ENCODE measurements around the gene RFT1.

The RFT1 gene

DNA sequence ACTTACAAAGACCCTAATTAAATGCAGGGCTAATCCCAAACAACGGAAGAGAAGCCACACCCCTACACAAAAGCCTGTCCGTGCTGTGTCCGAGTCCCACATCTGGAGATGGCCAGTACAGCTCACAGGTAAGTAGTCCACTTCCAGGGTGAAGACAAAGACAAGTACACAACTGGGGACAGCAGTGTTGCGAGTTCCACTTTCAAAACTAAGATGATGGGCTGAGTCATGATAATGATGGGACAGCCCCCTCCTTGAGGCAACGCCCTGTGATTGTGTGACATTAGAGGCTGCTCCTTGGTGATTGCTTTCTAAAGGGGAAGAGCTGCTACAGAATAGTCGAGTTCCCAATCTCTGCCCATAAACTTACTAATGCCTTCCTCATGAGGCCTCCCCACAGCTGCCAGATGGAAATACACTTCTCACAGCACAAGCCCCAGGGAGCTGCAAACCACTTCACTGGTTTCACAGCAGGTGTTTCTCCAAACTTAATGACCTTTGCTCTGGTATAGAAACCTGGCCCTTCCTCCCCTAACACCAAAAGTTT lies 27.6 kb downstream of the RFT1 start:
- peak; percentile 84 for FAIRE-seq

DNA sequence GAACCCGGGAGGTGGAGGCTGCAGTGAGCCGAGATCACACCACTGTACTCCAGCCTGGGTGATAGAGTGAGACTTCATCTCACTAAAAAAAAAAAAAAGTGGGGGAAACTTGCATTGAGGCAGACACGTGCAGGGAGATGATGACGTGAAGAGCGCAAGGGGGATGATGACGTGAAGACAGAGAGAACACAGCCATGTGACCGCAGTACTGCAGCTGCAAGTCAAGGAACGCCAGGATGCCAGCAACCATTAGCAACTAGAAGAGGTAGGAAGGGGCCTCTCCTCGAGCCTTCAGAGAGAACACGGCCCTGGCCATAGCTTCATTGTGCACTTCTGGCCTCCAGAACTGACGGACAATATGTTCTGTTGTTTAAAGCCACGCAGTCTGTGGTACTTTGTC lies 28.3 kb downstream of the RFT1 start:
- DNase-seq (ENCODE audit: insufficient read length, low spot score): no peak
- FAIRE-seq: peak; percentile 16
- no peak for TF ChIP-seq SPI1 (IDR thresholded peaks at IDR 0.05; ENCODE audit: low read depth, low read length)
- TF ChIP-seq TAF1 (IDR thresholded peaks at IDR 0.05; ENCODE audit: low read depth, low read length): no peak
- TF ChIP-seq PAX5 (IDR thresholded peaks at IDR 0.05; ENCODE audit: insufficient read depth, low read length, severe bottlenecking): no peak
- TF ChIP-seq POLR2AphosphoS5 (IDR thresholded peaks at IDR 0.05; ENCODE audit: low read depth, low read length): no peak
- TF ChIP-seq POLR2A (IDR thresholded peaks at IDR 0.05; ENCODE audit: low read depth, low read length): no peak
- no peak for TF ChIP-seq POU2F2 (IDR thresholded peaks at IDR 0.05; ENCODE audit: low read depth, low read length)

More for the DNA sequence above, 27.6 kb downstream of the RFT1 start:
- DNase-seq (ENCODE audit: insufficient read length, low spot score): peak; percentile 30
- TF ChIP-seq PAX5 (IDR thresholded peaks at IDR 0.05; ENCODE audit: insufficient read depth, low read length, severe bottlenecking) (no peak), SPI1 (IDR thresholded peaks at IDR 0.05; ENCODE audit: low read depth, low read length) (peak; percentile 38; the same call in 1 of the 2 replicates)

DNA sequence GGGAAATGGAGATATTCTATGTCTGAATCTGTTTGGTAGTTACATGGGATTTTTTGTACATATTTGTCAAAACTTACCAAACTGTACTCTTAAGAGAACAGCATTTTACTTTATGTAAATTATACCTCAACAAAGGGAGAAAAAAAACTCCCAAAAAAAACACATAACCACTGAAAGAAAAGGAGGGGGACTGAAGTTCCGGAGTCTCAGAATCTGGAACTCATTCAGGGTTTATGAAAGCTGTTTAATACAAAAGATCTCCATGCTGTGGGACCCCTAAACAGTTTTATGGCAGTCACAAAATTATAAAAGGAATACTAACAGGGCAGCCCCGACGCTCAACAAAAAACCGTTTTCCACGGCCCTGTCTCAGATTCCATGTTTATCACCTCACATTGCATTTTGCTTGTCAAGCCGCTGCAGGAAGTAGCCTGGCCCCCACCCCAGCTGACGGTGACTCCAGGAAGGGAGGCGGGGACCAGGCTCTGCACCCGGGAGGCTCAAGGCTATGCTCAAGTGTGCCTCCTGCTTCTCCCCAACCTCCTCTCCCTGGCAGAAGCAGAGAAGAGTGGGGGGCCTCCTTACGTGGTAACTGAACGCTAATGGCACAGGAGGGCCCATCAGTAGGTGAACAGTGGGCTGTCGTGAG lies 29.3 kb downstream of the RFT1 start:
- TF ChIP-seq POU2F2 (IDR thresholded peaks at IDR 0.05; ENCODE audit: low read depth, low read length) (no peak), POLR2A (IDR thresholded peaks at IDR 0.05; ENCODE audit: low read depth, low read length) (no peak), PAX5 (IDR thresholded peaks at IDR 0.05; ENCODE audit: insufficient read depth, low read length, severe bottlenecking) (no peak), TAF1 (IDR thresholded peaks at IDR 0.05; ENCODE audit: low read depth, low read length) (no peak), SPI1 (IDR thresholded peaks at IDR 0.05; ENCODE audit: low read depth, low read length) (no peak), POLR2AphosphoS5 (IDR thresholded peaks at IDR 0.05; ENCODE audit: low read depth, low read length) (no peak)
- DNase-seq (ENCODE audit: insufficient read length, low spot score) (no peak), FAIRE-seq (no peak)

DNA sequence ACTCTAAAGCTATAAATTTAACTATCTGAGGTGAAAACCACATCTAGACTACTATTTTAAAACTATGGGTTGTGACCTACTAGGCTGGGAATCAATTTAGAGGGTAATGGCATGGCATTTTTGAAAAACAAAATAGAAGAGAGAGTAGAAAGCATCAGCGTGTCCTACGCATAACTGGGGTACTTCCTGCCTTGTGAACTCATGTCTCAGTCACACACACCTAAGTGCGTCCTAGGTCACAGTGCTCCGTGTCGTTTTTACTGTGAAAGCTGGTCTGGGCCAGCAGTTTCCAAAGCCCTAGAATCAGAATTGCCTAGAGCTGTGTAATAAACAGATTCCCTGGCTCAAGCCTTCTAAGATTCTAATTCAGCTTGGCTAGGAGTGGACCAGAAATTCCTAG lies 32.3 kb downstream of the RFT1 start:
- TF ChIP-seq POLR2A (IDR thresholded peaks at IDR 0.05; ENCODE audit: low read depth, low read length) (no peak), TAF1 (IDR thresholded peaks at IDR 0.05; ENCODE audit: low read depth, low read length) (no peak), SPI1 (IDR thresholded peaks at IDR 0.05; ENCODE audit: low read depth, low read length) (no peak), POU2F2 (IDR thresholded peaks at IDR 0.05; ENCODE audit: low read depth, low read length) (no peak), PAX5 (IDR thresholded peaks at IDR 0.05; ENCODE audit: insufficient read depth, low read length, severe bottlenecking) (no peak)
- FAIRE-seq: no peak
- no peak for DNase-seq (ENCODE audit: insufficient read length, low spot score)

DNA sequence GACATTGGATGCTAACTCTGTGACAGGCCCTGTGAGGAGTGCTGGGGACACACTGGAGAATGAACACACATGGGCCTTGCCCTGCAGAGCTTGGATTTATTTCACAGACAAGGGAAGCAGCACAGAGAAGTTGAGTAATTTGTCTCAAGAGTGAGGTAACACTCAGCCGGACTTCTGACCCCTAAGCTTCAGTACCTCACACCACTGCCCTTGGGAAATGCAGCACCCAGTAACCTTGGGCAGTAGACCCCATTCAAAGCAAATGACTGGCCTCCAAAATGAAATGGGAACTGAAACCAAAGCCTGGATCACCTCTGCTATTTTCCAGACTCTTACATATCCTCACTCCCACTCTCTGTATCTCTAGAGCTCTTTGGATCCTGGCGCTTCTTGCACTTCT lies 37.3 kb downstream of the RFT1 start:
- TF ChIP-seq POU2F2 (IDR thresholded peaks at IDR 0.05; ENCODE audit: low read depth, low read length) (no peak), TAF1 (IDR thresholded peaks at IDR 0.05; ENCODE audit: low read depth, low read length) (no peak), SPI1 (IDR thresholded peaks at IDR 0.05; ENCODE audit: low read depth, low read length) (peak; percentile 51; the same call in 1 of the 2 replicates)
- FAIRE-seq: no peak
- no peak for DNase-seq (ENCODE audit: insufficient read length, low spot score)

DNA sequence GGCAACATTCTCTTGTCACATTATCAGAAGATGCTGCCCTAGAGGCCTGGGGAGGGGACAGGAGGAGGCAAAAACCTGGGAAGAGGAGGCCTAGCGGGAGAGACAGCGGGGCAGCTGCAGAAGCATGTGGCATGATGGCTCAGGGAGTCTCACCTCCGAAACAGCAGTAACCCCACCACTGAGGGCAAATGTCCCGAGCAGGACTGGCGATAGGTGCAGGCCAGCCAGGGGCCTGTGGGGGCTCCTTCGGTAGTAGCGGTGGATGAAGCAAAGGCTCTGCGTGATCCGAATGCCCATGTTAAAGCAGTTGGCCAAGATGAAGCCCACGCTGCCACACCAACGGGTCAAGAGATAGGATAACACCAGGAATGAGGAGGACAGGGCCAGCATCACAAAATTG lies 38.0 kb downstream of the RFT1 start:
- FAIRE-seq (no peak), DNase-seq (ENCODE audit: insufficient read length, low spot score) (no peak)
- no peak for TF ChIP-seq POU2F2 (IDR thresholded peaks at IDR 0.05; ENCODE audit: low read depth, low read length)
- no peak for TF ChIP-seq TAF1 (IDR thresholded peaks at IDR 0.05; ENCODE audit: low read depth, low read length)
- no peak for TF ChIP-seq SPI1 (IDR thresholded peaks at IDR 0.05; ENCODE audit: low read depth, low read length)
- TF ChIP-seq POLR2A (IDR thresholded peaks at IDR 0.05; ENCODE audit: low read depth, low read length): no peak
- no peak for TF ChIP-seq POLR2AphosphoS5 (IDR thresholded peaks at IDR 0.05; ENCODE audit: low read depth, low read length)
- no peak for TF ChIP-seq PAX5 (IDR thresholded peaks at IDR 0.05; ENCODE audit: insufficient read depth, low read length, severe bottlenecking)

DNA sequence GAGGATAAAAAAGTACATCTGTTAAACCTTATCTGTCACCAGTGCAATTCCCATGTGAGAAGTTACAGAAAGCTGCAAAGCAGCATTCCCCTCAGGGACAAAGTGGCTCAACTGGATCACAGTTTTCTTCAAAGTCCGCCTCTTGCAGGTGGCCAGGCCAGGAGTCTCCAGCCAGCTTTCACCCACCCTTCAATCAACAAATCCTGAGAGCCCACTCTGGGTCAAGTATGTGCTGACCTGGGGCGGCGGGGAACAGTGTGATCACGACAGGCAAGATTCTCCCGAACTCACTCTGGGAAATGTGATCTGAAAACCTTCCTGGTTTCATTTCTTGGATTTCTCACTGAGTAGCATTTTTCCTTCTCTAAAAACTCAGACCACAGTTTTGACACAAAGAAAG lies 39.2 kb downstream of the RFT1 start:
- DNase-seq (ENCODE audit: insufficient read length, low spot score) (no peak), FAIRE-seq (no peak)
- no peak for TF ChIP-seq SPI1 (IDR thresholded peaks at IDR 0.05; ENCODE audit: low read depth, low read length)
- no peak for TF ChIP-seq POLR2A (IDR thresholded peaks at IDR 0.05; ENCODE audit: low read depth, low read length)
- no peak for TF ChIP-seq PAX5 (IDR thresholded peaks at IDR 0.05; ENCODE audit: insufficient read depth, low read length, severe bottlenecking)
- TF ChIP-seq TAF1 (IDR thresholded peaks at IDR 0.05; ENCODE audit: low read depth, low read length): no peak
- TF ChIP-seq POU2F2 (IDR thresholded peaks at IDR 0.05; ENCODE audit: low read depth, low read length): no peak

DNA sequence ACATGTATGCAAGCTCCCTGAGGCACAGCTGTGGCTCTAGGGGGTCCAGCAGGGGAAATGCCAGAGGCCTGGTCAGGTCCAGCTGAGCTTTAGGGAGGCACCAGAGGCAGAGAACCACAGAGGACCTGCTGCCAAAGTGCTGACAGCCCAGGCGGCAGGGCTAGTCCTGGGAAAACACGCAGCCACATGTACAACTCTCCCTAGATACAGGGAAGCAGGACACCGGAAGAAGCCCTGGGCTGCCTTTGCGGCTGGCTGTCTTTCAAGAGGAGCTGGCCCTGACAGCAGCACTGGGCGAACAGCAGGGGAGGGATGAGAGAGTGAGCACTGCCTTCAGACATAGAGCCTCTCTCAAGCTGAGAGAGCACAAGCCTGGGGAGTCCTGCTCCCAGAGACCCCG lies 40.7 kb downstream of the RFT1 start:
- FAIRE-seq: no peak
- no peak for TF ChIP-seq TAF1 (IDR thresholded peaks at IDR 0.05; ENCODE audit: low read depth, low read length)
- no peak for TF ChIP-seq POLR2AphosphoS5 (IDR thresholded peaks at IDR 0.05; ENCODE audit: low read depth, low read length)
- no peak for TF ChIP-seq PAX5 (IDR thresholded peaks at IDR 0.05; ENCODE audit: insufficient read depth, low read length, severe bottlenecking)
- no peak for TF ChIP-seq POU2F2 (IDR thresholded peaks at IDR 0.05; ENCODE audit: low read depth, low read length)
- no peak for TF ChIP-seq POLR2A (IDR thresholded peaks at IDR 0.05; ENCODE audit: low read depth, low read length)
- no peak for TF ChIP-seq SPI1 (IDR thresholded peaks at IDR 0.05; ENCODE audit: low read depth, low read length)
- DNase-seq (ENCODE audit: insufficient read length, low spot score): no peak

DNA sequence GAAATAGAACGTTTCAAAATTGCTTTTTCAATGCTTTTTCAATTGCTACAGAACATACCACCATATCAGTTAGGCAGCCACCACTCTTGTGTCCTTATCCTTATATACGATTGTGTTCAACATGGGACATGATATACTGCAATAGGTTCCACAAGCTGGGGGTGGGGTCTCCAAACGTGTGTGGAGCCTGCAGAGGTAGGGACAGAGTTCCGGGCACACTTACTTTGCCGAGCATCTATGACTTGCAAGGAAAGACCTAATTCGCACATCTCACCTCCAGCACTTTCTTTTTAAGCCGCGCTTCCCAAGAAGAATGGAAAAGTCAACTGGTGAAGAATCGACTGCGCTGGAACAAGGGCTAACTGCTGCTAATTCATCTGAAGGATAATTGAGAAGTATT lies 44.8 kb downstream of the RFT1 start:
- FAIRE-seq: no peak
- no peak for DNase-seq (ENCODE audit: insufficient read length, low spot score)
- no peak for TF ChIP-seq PAX5 (IDR thresholded peaks at IDR 0.05; ENCODE audit: insufficient read depth, low read length, severe bottlenecking)
- TF ChIP-seq TAF1 (IDR thresholded peaks at IDR 0.05; ENCODE audit: low read depth, low read length): no peak
- no peak for TF ChIP-seq POU2F2 (IDR thresholded peaks at IDR 0.05; ENCODE audit: low read depth, low read length)
- no peak for TF ChIP-seq POLR2A (IDR thresholded peaks at IDR 0.05; ENCODE audit: low read depth, low read length)
- TF ChIP-seq POLR2AphosphoS5 (IDR thresholded peaks at IDR 0.05; ENCODE audit: low read depth, low read length): no peak
- no peak for TF ChIP-seq SPI1 (IDR thresholded peaks at IDR 0.05; ENCODE audit: low read depth, low read length)
